ENCODE measurements around the gene RPL7A.
"Not testable (repeated sequence)": the region's sequence is repeated elsewhere in the genome, so short reads cannot be mapped to it uniquely, and the experiment has no call there.

The RPL7A gene

DNA sequence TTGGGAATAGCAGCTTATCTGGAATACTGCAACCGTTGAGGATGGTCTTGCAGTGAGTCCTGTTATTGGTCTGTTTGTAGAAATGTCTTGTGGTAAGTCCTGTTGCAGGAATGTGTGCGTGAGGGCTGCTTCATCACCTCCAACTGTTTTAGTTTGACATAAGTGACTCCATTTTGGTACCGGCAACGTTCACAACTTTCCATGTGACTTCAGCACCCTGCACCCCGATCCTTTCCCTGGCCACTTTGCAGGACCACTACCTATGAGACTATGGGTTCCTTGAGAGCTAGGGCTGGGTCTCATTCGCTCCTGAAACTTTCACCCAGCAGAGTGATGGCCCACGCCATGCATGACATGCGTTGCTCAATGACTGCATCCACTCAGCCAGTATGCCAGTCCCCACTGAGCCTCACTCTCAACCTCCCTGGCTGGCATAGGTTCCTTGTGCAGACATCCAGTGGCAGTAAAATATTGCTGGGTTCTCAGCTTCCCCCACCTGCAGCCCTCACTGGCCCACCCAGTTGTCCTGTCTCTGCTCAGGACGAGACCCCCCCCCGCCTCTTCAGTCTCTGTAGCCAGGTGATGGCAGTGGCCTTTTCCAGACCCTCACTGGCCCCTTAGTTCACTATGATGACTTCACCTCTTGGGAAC is 20.1 kb upstream of the RPL7A start:
- Histone ChIP-seq H3K9me3 (ENCODE audit: control insufficient read depth, insufficient read depth, low read length) (no peaks in the 10 kb centered on the region), H3K27me3 (ENCODE audit: control insufficient read depth, low read length) (no peaks in the 10 kb centered on the region), H3K4me3 (ENCODE audit: low read length) (no peak overlapping the region), H3K9me2 (replicated peaks; ENCODE audit: control insufficient read depth, low read length) (no peaks in the 10 kb centered on the region), H3K4me1 (ENCODE audit: control insufficient read depth, low read length) (no peaks in the 10 kb centered on the region), H3K4me2 (ENCODE audit: low read length) (no peak overlapping the region), H3K79me2 (ENCODE audit: control insufficient read depth, low read length) (peaks cover 7% of the 10 kb centered on the region), H3K36me3 (ENCODE audit: control insufficient read depth, low read length) (peaks cover 33% of the 10 kb centered on the region), H3K27ac (ENCODE audit: low read depth, low read length) (no peak overlapping the region), H4K20me1 (ENCODE audit: control insufficient read depth, insufficient read depth, low read depth, low read length) (peaks cover 5% of the 10 kb centered on the region; the same call in 1 of the 2 replicates), H3F3A (ENCODE audit: control insufficient read depth, insufficient read depth) (peaks cover 11% of the 10 kb centered on the region; the same call in 1 of the 2 replicates)
- no peak for TF ChIP-seq EZH2phosphoT487 (IDR thresholded peaks at IDR 0.05; ENCODE audit: borderline replicate concordance, low read length)
- TF ChIP-seq, protein P1, sequence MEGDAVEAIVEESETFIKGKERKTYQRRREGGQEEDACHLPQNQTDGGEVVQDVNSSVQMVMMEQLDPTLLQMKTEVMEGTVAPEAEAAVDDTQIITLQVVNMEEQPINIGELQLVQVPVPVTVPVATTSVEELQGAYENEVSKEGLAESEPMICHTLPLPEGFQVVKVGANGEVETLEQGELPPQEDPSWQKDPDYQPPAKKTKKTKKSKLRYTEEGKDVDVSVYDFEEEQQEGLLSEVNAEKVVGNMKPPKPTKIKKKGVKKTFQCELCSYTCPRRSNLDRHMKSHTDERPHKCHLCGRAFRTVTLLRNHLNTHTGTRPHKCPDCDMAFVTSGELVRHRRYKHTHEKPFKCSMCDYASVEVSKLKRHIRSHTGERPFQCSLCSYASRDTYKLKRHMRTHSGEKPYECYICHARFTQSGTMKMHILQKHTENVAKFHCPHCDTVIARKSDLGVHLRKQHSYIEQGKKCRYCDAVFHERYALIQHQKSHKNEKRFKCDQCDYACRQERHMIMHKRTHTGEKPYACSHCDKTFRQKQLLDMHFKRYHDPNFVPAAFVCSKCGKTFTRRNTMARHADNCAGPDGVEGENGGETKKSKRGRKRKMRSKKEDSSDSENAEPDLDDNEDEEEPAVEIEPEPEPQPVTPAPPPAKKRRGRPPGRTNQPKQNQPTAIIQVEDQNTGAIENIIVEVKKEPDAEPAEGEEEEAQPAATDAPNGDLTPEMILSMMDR (IDR thresholded peaks at IDR 0.05; ENCODE audit: low read depth, low read length, poor library complexity, severe bottlenecking), result no peak

DNA sequence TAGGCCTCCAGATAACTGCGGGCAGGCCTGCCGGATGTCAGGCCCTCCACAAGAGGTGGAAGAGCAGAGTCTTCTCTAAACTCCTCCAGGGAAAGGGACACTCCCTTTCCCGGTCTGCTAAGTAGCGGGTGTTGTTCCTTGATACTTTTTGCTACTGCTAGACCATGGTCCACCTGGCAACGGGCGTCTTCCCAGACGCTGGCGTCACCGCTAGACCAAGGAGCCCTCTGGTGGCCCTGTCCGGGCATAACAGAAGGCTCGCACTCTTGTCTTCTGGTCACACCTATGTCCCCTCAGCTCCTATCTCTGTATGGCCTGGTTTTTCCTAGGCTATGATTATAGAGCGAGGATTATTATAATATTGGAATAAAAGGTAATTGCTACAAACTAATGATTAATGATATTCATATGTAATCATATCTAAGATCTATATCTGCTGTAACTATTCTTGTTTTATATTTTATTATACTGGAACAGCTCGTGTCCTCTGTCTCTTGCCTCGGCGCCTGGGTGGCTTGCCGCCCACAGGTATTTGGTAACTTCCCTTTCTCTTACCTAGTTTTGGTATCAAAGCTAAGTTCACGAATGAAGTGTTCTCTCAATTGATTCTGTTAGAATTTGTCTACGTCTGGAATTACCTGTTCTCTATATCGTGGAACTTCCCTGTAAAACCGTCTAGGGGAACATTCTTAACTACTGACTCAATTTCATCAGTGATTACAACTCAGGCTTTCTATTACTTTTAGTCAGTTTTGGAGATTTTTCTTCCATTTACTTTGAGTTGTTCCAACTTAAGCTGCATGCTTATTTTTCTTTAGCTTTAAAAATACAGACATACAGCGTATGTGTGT is 18.5 kb upstream of the RPL7A start:
- not testable (repeated sequence) for H3K27me3 ChIP-seq (ENCODE audit: control insufficient read depth, low read length); H3K4me3 ChIP-seq (ENCODE audit: low read length); H3K9me3 ChIP-seq (ENCODE audit: control insufficient read depth, insufficient read depth, low read length); H3K9me2 ChIP-seq (replicated peaks; ENCODE audit: control insufficient read depth, low read length); H3K27ac ChIP-seq (ENCODE audit: low read depth, low read length); H3K4me1 ChIP-seq (ENCODE audit: control insufficient read depth, low read length); H3K4me2 ChIP-seq (ENCODE audit: low read length); H4K20me1 ChIP-seq (ENCODE audit: control insufficient read depth, insufficient read depth, low read depth, low read length)
- Histone ChIP-seq H3K36me3 (ENCODE audit: control insufficient read depth, low read length) (peaks cover 49% of the 10 kb centered on the region), H3F3A (ENCODE audit: control insufficient read depth, insufficient read depth) (peaks cover 11% of the 10 kb centered on the region; the same call in 1 of the 2 replicates), H3K79me2 (ENCODE audit: control insufficient read depth, low read length) (peaks cover 23% of the 10 kb centered on the region)

DNA sequence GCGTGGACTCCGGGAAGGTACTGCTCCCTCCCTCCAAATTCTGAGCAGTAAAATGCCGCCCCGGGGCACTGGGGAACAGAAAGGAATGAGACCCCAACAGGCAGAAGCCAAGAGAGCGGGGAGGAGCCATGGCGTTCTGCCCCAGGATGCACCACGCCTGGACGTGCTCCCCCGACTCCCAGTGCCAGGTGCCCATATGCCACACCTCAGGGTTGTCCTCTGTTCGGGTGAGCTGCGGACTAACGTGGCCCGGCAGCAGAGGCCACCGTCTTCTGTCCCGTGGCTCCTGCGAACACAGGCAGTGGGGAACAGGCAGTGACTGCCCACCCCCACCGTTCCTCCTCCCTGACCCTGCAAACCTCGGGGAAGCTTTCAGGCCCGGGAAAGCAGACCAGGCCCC is 16.8 kb upstream of the RPL7A start:
- Histone ChIP-seq H3K4me1 (ENCODE audit: control insufficient read depth, low read length) (peaks cover 13% of the 10 kb centered on the region), H3K9me3 (ENCODE audit: control insufficient read depth, insufficient read depth, low read length) (no peaks in the 10 kb centered on the region), H3K27me3 (ENCODE audit: control insufficient read depth, low read length) (no peaks in the 10 kb centered on the region), H3K9me2 (replicated peaks; ENCODE audit: control insufficient read depth, low read length) (no peaks in the 10 kb centered on the region), H3K4me2 (ENCODE audit: low read length) (no peak overlapping the region), H3F3A (ENCODE audit: control insufficient read depth, insufficient read depth) (peaks cover 11% of the 10 kb centered on the region; the same call in 1 of the 2 replicates), H3K4me3 (ENCODE audit: low read length) (no peak overlapping the region), H3K27ac (ENCODE audit: low read depth, low read length) (no peak overlapping the region), H3K79me2 (ENCODE audit: control insufficient read depth, low read length) (peaks cover 37% of the 10 kb centered on the region), H3K36me3 (ENCODE audit: control insufficient read depth, low read length) (peaks cover 56% of the 10 kb centered on the region), H4K20me1 (ENCODE audit: control insufficient read depth, insufficient read depth, low read depth, low read length) (peaks cover 15% of the 10 kb centered on the region)
- no peak for TF ChIP-seq EZH2phosphoT487 (IDR thresholded peaks at IDR 0.05; ENCODE audit: borderline replicate concordance, low read length)
- TF ChIP-seq, protein P1 (IDR thresholded peaks at IDR 0.05; ENCODE audit: low read depth, low read length, poor library complexity, severe bottlenecking), result no peak

Measured in DOHH2 (cell line).